Small intestine (tissue), 7 donors: Measurements from ENCODE around the gene NCEH1. TPM values are rescaled to one million over a fixed set of nuclear protein-coding genes. Genes with fewer than 3 reads are reported as not detected.
"Not testable (repeated sequence)": the region's sequence is repeated elsewhere in the genome, so short reads cannot be mapped to it uniquely, and the experiment has no call there.

Experiments
- DNase-seq, 2 donors: peaks; one replicate each; pipeline versions ENCODE4 v3.0.0 to v3.0.0-alpha.2; 2013
- FAIRE-seq: peaks from 2 replicates; lab custom pipeline; 2012; peaks lifted over from hg19 to GRCh38; lab: Jason Lieb, UNC
- H3K27ac ChIP-seq, 3 donors: one replicate each; pipeline ENCODE4 v1.5.1; 2013; ENCODE audit warnings: low read length in 2 of 3, mild to moderate bottlenecking in 2 of 3, control low read depth in 1 of 3, inconsistent platforms in 1 of 3, low read depth in 1 of 3, moderate library complexity in 1 of 3
- H3K27me3 ChIP-seq, 3 donors: one replicate each; pipeline ENCODE4 v1.6.1; 2013; ENCODE audit warnings: low read length in 3 of 3, inconsistent platforms in 1 of 3; ENCODE audit not compliant: control insufficient read depth in 3 of 3, insufficient read depth in 3 of 3
- H3K36me3 ChIP-seq, 3 donors: one replicate each; pipeline ENCODE4 v1.6.1; 2013; ENCODE audit warnings: low read length in 3 of 3, inconsistent platforms in 1 of 3, low read depth in 1 of 3, mild to moderate bottlenecking in 1 of 3, moderate library complexity in 1 of 3; ENCODE audit not compliant: control insufficient read depth in 3 of 3, insufficient read depth in 2 of 3
- H3K4me1 ChIP-seq, 3 donors: one replicate each; pipeline ENCODE4 v1.6.1; 2013; ENCODE audit warnings: low read length in 2 of 3, inconsistent platforms in 1 of 3, low read depth in 1 of 3, mild to moderate bottlenecking in 1 of 3, moderate library complexity in 1 of 3; ENCODE audit not compliant: control insufficient read depth in 3 of 3, insufficient read depth in 2 of 3
- H3K4me3 ChIP-seq, 3 donors: one replicate each; pipeline ENCODE4 v1.5.1; 2013; ENCODE audit warnings: low read length in 3 of 3, control low read depth in 1 of 3, inconsistent platforms in 1 of 3, low read depth in 1 of 3, mild to moderate bottlenecking in 1 of 3, moderate library complexity in 1 of 3
- H3K9me3 ChIP-seq, 2 donors: one replicate each; pipeline ENCODE4 v1.6.1; 2013; ENCODE audit warnings: low read depth in 1 of 2, low read length in 1 of 2; ENCODE audit not compliant: control insufficient read depth in 2 of 2, insufficient read depth in 1 of 2
- WGBS, 3 donors: extraction: QIAGEN DNeasy Blood & Tissue Kit; methylation state at CpG; one replicate each; pipeline ENCODE4 v1.1.7; 2013; 5-methylcytosine and 5-hydroxymethylcytosine counted together
- polyA plus RNA-seq, 4 donors: library from polyadenylated mRNA; stranded (reverse) in 3 of 4; unstranded in 1 of 4; fragments of 200-250 nt in 3 of 4; fragments of 120-200 nt in 1 of 4; gene quantifications; one replicate each; pipeline versions ENCODE4 v1.2.1 to v1.2.3, GENCODE V29; 2013
- donor health status: healthy with polysubstance abuse.
- donor health status: control.
- donor health status: control.
- donor health status: Bipolar disorder and iron deficiency.
- donor health status: healthy.

NCEH1 gene
- polyA plus RNA-seq, 4 donors = 1.1 to 7.0 (median 3.3) TPM

GRCh38 chr3:172665510-172665909 lies 45.4 kb downstream of the NCEH1 start:
- H3K9me3 ChIP-seq, H3K27ac ChIP-seq, H3K4me1 ChIP-seq, H3K36me3 ChIP-seq, FAIRE-seq, H3K27me3 ChIP-seq, H3K4me3 ChIP-seq, DNase-seq: not testable (repeated sequence)
- WGBS, 3 donors = 78 to 86% (median 81%) methylated on average over 9 of the region's 9 CpGs

DNA sequence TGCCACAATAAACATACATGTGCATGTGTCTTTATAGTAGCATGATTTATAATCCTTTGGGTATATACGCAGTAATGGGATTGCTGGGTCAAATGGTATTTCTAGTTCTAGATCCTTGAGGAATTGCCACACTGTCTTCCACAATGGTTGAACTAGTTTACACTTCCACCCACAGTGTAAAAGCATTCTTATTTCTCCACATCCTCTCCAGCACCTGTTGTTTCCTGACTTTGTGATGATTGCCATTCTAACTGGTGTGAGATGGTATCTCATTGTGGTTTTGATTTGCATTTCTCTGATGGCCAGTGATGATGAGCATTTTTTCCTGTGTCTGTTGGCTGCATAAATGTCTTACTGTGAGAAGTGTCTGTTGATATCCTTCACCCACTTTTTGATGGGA lies 50.4 kb downstream of the NCEH1 start:
- not testable (repeated sequence) for H3K36me3 ChIP-seq, DNase-seq, H3K27ac ChIP-seq, H3K9me3 ChIP-seq, H3K4me1 ChIP-seq, H3K4me3 ChIP-seq, FAIRE-seq, H3K27me3 ChIP-seq
- WGBS, 3 donors = 93 to 100% (median 100%) methylated on average over 1 of the region's 1 CpG

GRCh38 chr3:172659246-172660002 lies 51.4 kb downstream of the NCEH1 start:
- Histone ChIP-seq H3K9me3 (no peaks in the 10 kb centered on the region), H3K27ac (no peak overlapping the region), H3K4me3 (no peak overlapping the region), H3K4me1 (no peaks in the 10 kb centered on the region), H3K36me3 (no peaks in the 10 kb centered on the region), H3K27me3 (no peaks in the 10 kb centered on the region)
- DNase-seq (no peak), FAIRE-seq (no peak)
- 75 to 85% (median 77%) methylated on average over 3 of the region's 3 CpGs for WGBS, 3 donors

- no peak overlapping the region for H3K27ac ChIP-seq
- H3K9me3 ChIP-seq = no peaks in the 10 kb centered on the region
- no peak for DNase-seq
- WGBS, 3 donors = 76 to 80% (median 77%) methylated on average over 6 of the region's 6 CpGs
- H3K27me3 ChIP-seq = no peaks in the 10 kb centered on the region
- no peak overlapping the region for H3K4me3 ChIP-seq
- FAIRE-seq = no peak
- H3K36me3 ChIP-seq = no peaks in the 10 kb centered on the region
- H3K4me1 ChIP-seq = no peaks in the 10 kb centered on the region
These were observed 52.3 kb downstream of the NCEH1 start for GRCh38 chr3:172658344-172659245.

DNA sequence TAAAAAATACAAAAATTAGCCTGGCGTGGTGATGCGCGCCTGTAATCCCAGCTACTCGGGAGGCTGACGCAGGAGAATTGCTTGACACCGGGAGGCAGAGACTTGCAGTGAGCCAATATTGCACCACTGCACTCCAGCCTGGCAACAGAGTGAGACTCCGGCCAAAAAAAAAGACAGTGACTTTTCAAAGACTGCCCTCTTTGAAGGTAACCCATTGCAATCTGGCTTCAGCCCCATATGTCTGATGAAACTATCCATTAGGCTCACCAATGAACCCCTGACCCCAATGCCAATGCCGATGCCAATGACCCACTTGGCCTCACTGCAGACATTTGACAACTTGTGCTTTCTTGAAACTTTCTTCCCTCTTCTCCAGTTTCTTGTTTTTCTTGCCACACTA lies 54.3 kb downstream of the NCEH1 start:
- DNase-seq (no peak), FAIRE-seq (no peak)
- Histone ChIP-seq H3K9me3 (no peaks in the 10 kb centered on the region), H3K4me1 (no peaks in the 10 kb centered on the region), H3K27ac (no peak overlapping the region), H3K36me3 (no peaks in the 10 kb centered on the region), H3K27me3 (no peaks in the 10 kb centered on the region), H3K4me3 (no peak overlapping the region)
- WGBS, 3 donors = 90 to 96% (median 91%) methylated on average over 8 of the region's 8 CpGs

DNA sequence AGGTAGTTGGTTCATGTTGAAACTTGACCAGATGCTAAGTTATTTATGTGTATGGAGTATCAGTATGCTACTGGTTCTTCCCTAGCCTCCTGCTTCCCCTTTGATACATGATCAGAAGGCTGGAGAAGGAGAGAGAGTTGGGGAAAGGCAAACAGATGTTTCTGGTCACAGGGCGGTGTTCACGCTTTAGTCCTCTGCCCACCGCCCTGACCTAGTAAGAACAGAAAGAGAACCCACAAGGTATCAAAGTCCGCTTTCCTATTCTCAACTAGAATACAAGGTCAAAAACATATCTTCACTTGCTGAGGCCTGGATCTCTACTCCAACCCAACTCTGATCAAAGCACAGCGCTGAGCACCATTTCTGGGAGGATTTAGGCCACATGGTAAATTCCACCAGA lies 55.5 kb downstream of the NCEH1 start:
- Histone ChIP-seq H3K36me3 (no peaks in the 10 kb centered on the region), H3K9me3 (no peaks in the 10 kb centered on the region), H3K27me3 (no peaks in the 10 kb centered on the region), H3K4me3 (no peak overlapping the region), H3K4me1 (no peaks in the 10 kb centered on the region), H3K27ac (no peak overlapping the region)
- FAIRE-seq (no peak), DNase-seq (no peak)
- 95 to 97% (median 96%) methylated on average over 5 of the region's 5 CpGs for WGBS, 3 donors

GRCh38 chr3:172654470-172654869 lies 56.4 kb downstream of the NCEH1 start:
- Histone ChIP-seq H3K9me3 (no peaks in the 10 kb centered on the region), H3K27ac (no peak overlapping the region), H3K4me3 (no peak overlapping the region), H3K27me3 (no peaks in the 10 kb centered on the region), H3K36me3 (no peaks in the 10 kb centered on the region), H3K4me1 (no peaks in the 10 kb centered on the region)
- FAIRE-seq = no peak
- no peak for DNase-seq
- 83 to 92% (median 87%) methylated on average over 5 of the region's 5 CpGs for WGBS, 3 donors

DNA sequence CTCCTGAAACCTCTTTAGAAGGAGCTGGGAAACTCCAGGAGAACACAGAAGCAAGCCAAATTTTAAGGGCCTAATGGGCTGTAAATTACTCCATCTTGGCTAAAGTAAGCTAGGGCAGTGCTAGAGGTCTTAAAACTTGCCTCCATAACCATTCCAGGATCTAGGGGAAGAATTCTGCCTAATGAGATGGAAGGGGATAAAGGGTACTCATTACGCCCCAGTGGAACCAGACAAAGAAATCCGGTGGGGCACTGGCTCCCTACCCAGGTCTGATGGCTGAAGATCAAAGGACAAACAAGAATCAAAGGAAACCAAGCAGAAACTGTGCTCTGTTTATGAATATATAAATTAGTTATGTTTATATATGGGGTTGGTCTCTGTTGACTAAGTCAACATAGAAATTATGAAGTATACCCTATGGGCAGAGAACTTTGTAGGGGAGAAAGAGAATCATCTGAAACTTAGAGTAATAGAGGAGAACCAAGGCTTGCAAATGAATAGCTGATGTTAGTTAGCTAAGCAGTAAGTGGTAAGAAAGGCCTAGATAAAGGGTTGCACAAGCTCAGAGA lies 57.8 kb downstream of the NCEH1 start:
- no peak for FAIRE-seq
- Histone ChIP-seq H3K4me3 (no peak overlapping the region), H3K36me3 (no peaks in the 10 kb centered on the region), H3K27ac (no peak overlapping the region), H3K9me3 (no peaks in the 10 kb centered on the region), H3K27me3 (no peaks in the 10 kb centered on the region), H3K4me1 (no peaks in the 10 kb centered on the region)
- DNase-seq = no peak
- 63 to 85% (median 75%) methylated on average over 2 of the region's 2 CpGs for WGBS, 3 donors
